Keratinocyte (primary cell): Measurements from ENCODE around the gene SYNE2. TPM values are rescaled to one million over a fixed set of nuclear protein-coding genes. Genes with fewer than 3 reads are reported as not detected.

Experiments used
- DNase-seq: peaks from one replicate; pipeline ENCODE4 v3.0.0-alpha.2; 2011; ENCODE audit warnings: low read depth, missing footprints, low spot score
- FAIRE-seq: peaks from 2 replicates; lab custom pipeline; 2011; peaks lifted over from hg19 to GRCh38; lab: Jason Lieb, UNC
- H2AFZ ChIP-seq: 2 replicates; pipeline ENCODE4 v1.6.0; 2012; ENCODE audit warnings: low read length, control low read depth, inconsistent platforms; ENCODE audit not compliant: control insufficient read depth
- H3K27ac ChIP-seq: 2 replicates; pipeline ENCODE4 v1.5.1; 2011; ENCODE audit warnings: low read length; ENCODE audit not compliant: control insufficient read depth, insufficient read depth
- H3K27me3 ChIP-seq: 3 replicates; pipeline ENCODE4 v1.6.0; 2011; ENCODE audit warnings: low read length; ENCODE audit not compliant: control insufficient read depth, insufficient read depth; ENCODE audit errors: extremely low read depth
- H3K36me3 ChIP-seq, 2 experiments: 2 replicates in 1 of 2; 3 replicates in 1 of 2; pipeline ENCODE4 v1.5.1; 2011; ENCODE audit warnings: low read length in 2 of 2, mild to moderate bottlenecking in 1 of 2; ENCODE audit not compliant: control insufficient read depth in 2 of 2, insufficient read depth in 2 of 2; ENCODE audit errors: extremely low read depth in 1 of 2
- H3K4me1 ChIP-seq: 3 replicates; pipeline ENCODE4 v1.5.1; 2011; ENCODE audit warnings: low read length; ENCODE audit not compliant: control insufficient read depth, insufficient read depth; ENCODE audit errors: extremely low read depth
- H3K4me2 ChIP-seq: 3 replicates; pipeline ENCODE4 v1.6.0; 2011; ENCODE audit warnings: low read depth, low read length; ENCODE audit not compliant: control insufficient read depth, insufficient read depth; ENCODE audit errors: extremely low read depth
- H3K4me3 ChIP-seq, 3 experiments: fragments of 200-600 bp in 1 of 3; sonication (generic) in 1 of 3; 2 replicates in 2 of 3; 3 replicates in 1 of 3; pipeline ENCODE4 v1.5.1; 2011 to 2016; ENCODE audit warnings: low read length in 3 of 3, mild to moderate bottlenecking in 3 of 3, control low read depth in 2 of 3, inconsistent platforms in 1 of 3, low read depth in 1 of 3, mixed read lengths in 1 of 3, mixed run types in 1 of 3, moderate library complexity in 1 of 3; ENCODE audit not compliant: control insufficient read depth in 2 of 3, insufficient read depth in 2 of 3; ENCODE audit errors: extremely low read depth in 1 of 3
- H3K79me2 ChIP-seq: 2 replicates; pipeline ENCODE4 v1.6.0; 2012; ENCODE audit warnings: low read length; ENCODE audit not compliant: control insufficient read depth, insufficient read depth
- H3K9ac ChIP-seq: 3 replicates; pipeline ENCODE4 v1.6.0; 2011; ENCODE audit warnings: low read length; ENCODE audit not compliant: control insufficient read depth, insufficient read depth; ENCODE audit errors: extremely low read depth
- H3K9me1 ChIP-seq: 3 replicates; pipeline ENCODE4 v1.6.0; 2011; ENCODE audit warnings: low read length; ENCODE audit not compliant: control insufficient read depth, insufficient read depth; ENCODE audit errors: extremely low read depth
- H3K9me3 ChIP-seq: 2 replicates; pipeline ENCODE4 v1.5.1; 2012; ENCODE audit warnings: low read depth, low read length; ENCODE audit not compliant: control insufficient read depth
- H4K20me1 ChIP-seq: 3 replicates; pipeline ENCODE4 v1.6.0; 2011; ENCODE audit warnings: low read length; ENCODE audit not compliant: control insufficient read depth, insufficient read depth; ENCODE audit errors: extremely low read depth
- CTCF ChIP-seq, 3 experiments: IDR thresholded peaks in 1 of 3; conservative IDR thresholded peaks in 1 of 3; optimal IDR thresholded peaks in 1 of 3; 2 replicates in 2 of 3; 3 replicates in 1 of 3; pipeline versions ENCODE3 to v1.5.1; 2011; ENCODE audit warnings: low read length in 3 of 3, mild to moderate bottlenecking in 3 of 3, moderate library complexity in 2 of 3, control low read depth in 1 of 3, inconsistent platforms in 1 of 3; ENCODE audit not compliant: insufficient read depth in 2 of 3; ENCODE audit errors: extremely low read depth in 1 of 3
- EZH2 ChIP-seq: IDR thresholded peaks from one replicate; pipeline ENCODE4 v1.6.1; 2012; ENCODE audit warnings: inconsistent platforms, mild to moderate bottlenecking, low read length, moderate library complexity
- dilution Hi-C: fragments of 300-500 bp; cut with MboI; formaldehyde crosslinking; loops from one replicate; pipeline ENCODE4 v1.7.0; 2020; ENCODE audit warnings: low sequenced_read_pairs; ENCODE audit not compliant: extremely low pct_ligation_motif_present
- polyA plus RNA-seq, 5 experiments: library from polyadenylated mRNA; depleted of rRNA in 3 of 5; stranded (reverse) in 3 of 5; stranded (forward) in 1 of 5; unstranded in 1 of 5; fragments of >200 nt; gene quantifications; 1 replicate in 1 of 5; 2 replicates in 3 of 5; 3 replicates in 1 of 5; pipeline versions ENCODE4 v1.2.1 to v1.2.3, GENCODE V29; 2011 to 2012; ENCODE audit warnings: missing spikeins in 2 of 5, low read depth in 1 of 5, low replicate concordance in 1 of 5

Gene SYNE2
- polyA plus RNA-seq, 1 donor (not counting 4 experiments of a cell fraction or from before 2014, with no cell fraction given): 9.9 TPM

GRCh38 chr14:63857466-63858030 lies 4.7 kb downstream of the SYNE2 start:
- no peaks in the 10 kb centered on the region for H3K9me1 ChIP-seq
- no peaks in the 10 kb centered on the region for H3K27me3 ChIP-seq
- no peaks in the 10 kb centered on the region for H3K9me3 ChIP-seq
- FAIRE-seq: no peak
- TF ChIP-seq EZH2 (no peak), CTCF (optimal IDR thresholded peaks at IDR 0.05 in 1 of 3, IDR thresholded peaks at IDR 0.05 in 1 of 3, conservative IDR thresholded peaks at IDR 0.05 in 1 of 3; ENCODE audit: extremely low read depth in 1 of 3, insufficient read depth in 2 of 3, low read length in 3 of 3) (no peak)
- no peak overlapping the region for H3K4me3 ChIP-seq
- H4K20me1 ChIP-seq: no peaks in the 10 kb centered on the region
- H3K9ac ChIP-seq: no peak overlapping the region
- peaks cover 37% of the 10 kb centered on the region for H3K4me1 ChIP-seq
- no peak for DNase-seq
- H3K36me3 ChIP-seq: no peaks in the 10 kb centered on the region
- no peak overlapping the region for H3K27ac ChIP-seq
- dilution Hi-C loops: no loop called here
- H2AFZ ChIP-seq: no peak overlapping the region
- H3K4me2 ChIP-seq: no peak overlapping the region
- H3K79me2 ChIP-seq: peaks cover 39% of the 10 kb centered on the region

GRCh38 chr14:63860146-63860545 lies 7.3 kb downstream of the SYNE2 start:
- Histone ChIP-seq H4K20me1 (no peaks in the 10 kb centered on the region), H3K4me2 (no peak overlapping the region), H2AFZ (no peak overlapping the region), H3K79me2 (peaks cover 39% of the 10 kb centered on the region), H3K4me3 (no peak overlapping the region), H3K9me1 (no peaks in the 10 kb centered on the region), H3K27ac (no peak overlapping the region), H3K9ac (no peak overlapping the region), H3K36me3 (no peaks in the 10 kb centered on the region), H3K9me3 (no peaks in the 10 kb centered on the region), H3K27me3 (no peaks in the 10 kb centered on the region), H3K4me1 (peaks cover 41% of the 10 kb centered on the region)
- no peak for FAIRE-seq
- no peak for DNase-seq
- TF ChIP-seq EZH2 (no peak), CTCF (optimal IDR thresholded peaks at IDR 0.05 in 1 of 3, IDR thresholded peaks at IDR 0.05 in 1 of 3, conservative IDR thresholded peaks at IDR 0.05 in 1 of 3; ENCODE audit: extremely low read depth in 1 of 3, insufficient read depth in 2 of 3, low read length in 3 of 3) (no peak)
- dilution Hi-C loops: no loop called here
